GM19025 (cell line): ENCODE data around the gene GPN2.

ENCODE experiments used
- ATAC-seq: cut with Tn5 transposase; IDR thresholded peaks from one replicate; pipeline ENCODE4 v1.9.1; 2021; ENCODE audit warnings: mild to moderate bottlenecking, low read depth, moderate library complexity; ENCODE audit not compliant: unreplicated experiment

The GPN2 gene

DNA sequence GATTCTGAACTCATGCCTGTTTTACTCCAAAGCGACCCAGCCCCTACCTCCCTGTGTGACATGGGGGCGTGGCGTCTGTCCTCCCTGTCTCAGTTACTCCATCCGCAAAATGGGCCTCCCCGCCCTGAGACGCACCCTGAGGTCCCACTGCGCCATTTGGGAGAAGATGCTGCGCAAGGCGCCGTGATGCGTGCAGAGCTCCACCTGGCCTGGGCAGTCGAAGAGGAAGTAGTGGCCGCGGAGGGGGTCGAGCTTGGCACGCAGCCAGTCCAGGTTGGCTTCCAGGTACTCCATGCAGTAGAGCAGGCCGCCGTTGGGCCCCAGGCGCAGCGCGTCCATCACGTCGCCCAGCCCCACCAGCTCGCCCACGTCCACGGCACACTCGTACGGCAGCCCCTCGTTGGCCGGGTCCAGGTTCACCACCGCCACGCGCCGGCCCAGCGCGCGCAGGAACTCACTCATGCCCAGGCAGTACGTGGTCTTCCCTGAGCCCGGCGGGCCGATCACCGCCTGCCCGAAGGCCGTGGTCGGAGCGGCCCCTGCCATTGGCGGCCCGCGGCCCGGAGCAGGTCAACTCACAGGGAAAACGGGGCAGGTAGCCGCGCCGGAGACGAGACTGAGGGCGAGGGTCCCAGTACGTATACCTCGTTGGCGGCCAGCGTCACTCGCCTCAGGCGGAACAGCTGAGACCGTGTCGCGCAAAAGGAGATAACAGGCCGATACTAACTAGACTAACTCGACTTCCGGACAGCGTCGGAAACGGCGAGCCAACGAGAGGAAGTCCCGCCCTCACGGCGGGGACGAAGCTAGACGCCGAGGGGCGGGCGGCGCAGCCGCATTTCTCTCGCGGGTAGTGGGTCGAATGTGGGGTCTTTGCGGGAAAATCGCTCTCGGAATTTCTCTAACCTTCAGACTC, at the start of gene GPN2:
TSS of gene GPN2 (minus strand) at position 733 of the 916 bp plus-strand sequence. CDS start at position 546, 187 bp downstream.
- ATAC-seq, result peak; percentile 89

- no peak for ATAC-seq
These were observed 48.6 kb upstream of the GPN2 start for GRCh38 chr1:26938659-26939025.

DNA sequence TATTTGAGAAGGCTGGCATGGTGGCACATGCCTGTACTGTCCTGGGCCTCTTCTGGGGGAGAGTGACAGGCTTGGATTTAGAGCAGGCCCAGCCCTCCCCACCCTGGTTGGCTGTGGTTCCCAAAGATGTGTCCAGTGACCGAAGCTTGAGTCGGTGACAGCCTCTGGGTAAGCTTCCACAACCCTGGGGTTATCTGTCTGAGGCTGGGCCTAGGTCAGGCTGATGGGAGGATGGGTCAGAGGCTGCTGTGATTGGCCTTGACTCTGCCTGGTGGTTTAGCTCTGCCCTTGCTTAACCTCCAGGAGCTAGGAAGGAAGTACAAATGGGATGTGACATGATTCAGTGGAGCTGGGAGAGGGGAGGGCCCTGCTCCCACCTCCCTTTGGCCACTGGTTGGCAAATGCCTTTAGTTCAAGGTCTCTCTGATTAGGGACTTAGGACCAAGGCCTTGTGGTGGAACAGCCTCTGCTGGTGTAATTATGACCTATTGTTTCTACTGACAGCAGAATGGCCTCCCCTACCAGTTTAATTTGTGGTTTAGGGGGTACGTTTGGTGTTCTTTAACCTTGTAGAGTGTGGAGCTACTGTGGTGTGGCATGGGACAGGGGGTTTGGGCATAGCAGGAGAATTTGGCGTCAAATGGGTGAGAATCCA, 48.0 kb upstream of the GPN2 start:
- ATAC-seq, result no peak

DNA sequence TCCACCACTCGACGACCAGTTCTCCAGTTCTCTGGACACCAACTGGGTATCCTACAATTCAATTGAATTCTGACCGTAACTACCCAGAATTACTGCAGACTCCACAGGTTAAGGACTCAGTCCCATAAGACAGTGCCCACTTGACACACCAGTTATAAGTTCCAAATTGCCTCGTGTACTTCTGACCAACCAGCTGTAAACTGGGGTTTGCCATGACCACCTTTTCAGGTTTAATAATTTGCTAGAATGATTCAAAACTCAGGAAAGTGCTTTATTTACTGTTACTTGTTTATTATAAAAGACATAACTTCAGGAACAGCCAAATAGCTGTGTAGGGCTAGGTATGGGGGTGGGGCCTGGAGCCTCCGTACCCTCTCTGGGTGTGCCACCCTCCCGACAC, 46.7 kb upstream of the GPN2 start:
- no peak for ATAC-seq

DNA sequence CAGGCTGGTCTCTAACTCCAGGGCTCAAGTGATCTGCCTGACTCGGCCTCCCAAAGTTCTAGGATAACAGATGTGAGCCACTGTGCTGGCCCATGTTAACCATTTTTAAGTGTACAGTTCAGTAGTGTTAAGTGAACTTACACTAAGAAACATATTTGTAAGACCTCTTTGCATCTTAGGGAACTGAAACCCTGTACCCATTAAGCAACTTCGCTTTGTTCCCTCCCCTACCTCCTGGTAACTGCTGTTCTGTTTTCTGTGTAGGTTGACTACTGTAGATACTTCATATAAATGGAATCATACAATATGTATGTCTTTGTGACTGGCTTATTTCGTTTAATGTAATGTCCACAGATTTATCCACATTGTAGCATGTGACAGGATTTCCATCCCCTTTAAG, 42.4 kb upstream of the GPN2 start:
- no peak for ATAC-seq

GRCh38 chr1:26923711-26924110, 33.6 kb upstream of the GPN2 start:
- ATAC-seq, result no peak

DNA sequence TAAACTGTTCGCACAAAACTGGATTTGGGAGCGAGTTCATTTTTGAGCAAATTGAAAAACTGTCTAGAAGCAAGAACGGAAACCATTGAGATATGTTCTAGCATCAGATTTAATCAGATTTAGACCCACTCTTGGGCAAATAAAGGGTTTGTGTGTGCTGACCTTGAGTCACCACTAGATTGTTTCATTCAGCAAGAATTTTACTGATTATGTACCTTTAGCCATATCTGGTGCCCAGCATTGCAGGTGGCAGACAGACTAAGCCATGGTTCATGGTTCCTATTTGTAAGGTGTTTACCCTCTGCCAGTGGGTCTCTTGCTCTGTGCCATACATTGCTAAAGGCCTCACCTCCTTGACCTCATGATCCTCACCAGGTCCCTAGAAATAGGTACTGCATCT, 32.8 kb upstream of the GPN2 start:
- no peak for ATAC-seq

GRCh38 chr1:26922431-26922729, 32.3 kb upstream of the GPN2 start:
- ATAC-seq, result no peak

- ATAC-seq, result peak; percentile 98
These were observed 31.7 kb upstream of the GPN2 start, which contains the start of gene NUDC for GRCh38 chr1:26921540-26922430. NUDC (plus strand) TSS chr1:26921743; CDS start chr1:26921849, 106 bp downstream.

DNA sequence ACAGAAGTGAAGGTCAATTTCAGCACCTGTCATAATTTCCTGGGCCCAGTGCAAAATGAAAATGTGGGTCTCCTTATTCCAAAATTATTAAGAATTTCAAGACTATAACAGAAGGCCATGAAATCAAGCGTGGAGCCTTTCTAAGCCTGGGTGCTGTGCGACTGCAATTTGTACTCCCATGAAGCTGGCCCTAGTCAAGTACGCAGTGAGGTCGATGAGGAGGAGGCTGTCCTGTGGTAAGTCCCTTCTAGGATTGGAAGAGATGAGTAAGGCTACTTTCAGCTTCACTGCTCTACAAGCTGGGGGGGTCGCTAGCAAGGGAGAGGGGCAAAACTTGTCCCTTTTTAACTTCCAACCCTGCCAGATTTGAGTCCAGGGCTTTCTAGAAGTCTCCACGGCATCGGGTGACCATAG, 31.1 kb upstream of the GPN2 start:
- ATAC-seq, result peak; percentile 2

- no peak for ATAC-seq
These were observed 25.2 kb upstream of the GPN2 start for GRCh38 chr1:26915204-26915842.

- ATAC-seq, result no peak
These were observed 23.9 kb upstream of the GPN2 start, which contains the start of gene NR0B2 for GRCh38 chr1:26913754-26914619. NR0B2 (minus strand) TSS chr1:26913975; CDS start chr1:26913940, 35 bp downstream.

DNA sequence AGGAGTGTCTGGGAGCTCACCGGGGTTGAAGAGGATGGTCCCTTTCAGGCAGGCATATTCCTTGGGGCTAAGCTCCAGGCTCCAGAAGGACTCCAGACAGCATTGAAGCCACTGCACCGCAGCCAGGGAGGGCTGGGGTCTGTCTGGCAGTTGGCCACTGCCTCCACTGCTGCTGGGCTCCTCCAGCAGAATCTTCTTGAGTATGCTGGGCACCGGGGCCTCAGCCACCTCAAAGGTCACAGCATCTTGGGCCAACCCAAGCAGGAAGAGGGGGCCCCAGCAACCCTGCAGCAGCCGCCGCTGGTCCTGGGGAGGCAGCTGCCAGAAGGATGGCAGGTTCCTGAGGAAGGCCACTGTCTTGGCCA, 23.3 kb upstream of the GPN2 start:
- ATAC-seq, result no peak

GRCh38 chr1:26912147-26912490, 22.0 kb upstream of the GPN2 start:
- ATAC-seq, result no peak

DNA sequence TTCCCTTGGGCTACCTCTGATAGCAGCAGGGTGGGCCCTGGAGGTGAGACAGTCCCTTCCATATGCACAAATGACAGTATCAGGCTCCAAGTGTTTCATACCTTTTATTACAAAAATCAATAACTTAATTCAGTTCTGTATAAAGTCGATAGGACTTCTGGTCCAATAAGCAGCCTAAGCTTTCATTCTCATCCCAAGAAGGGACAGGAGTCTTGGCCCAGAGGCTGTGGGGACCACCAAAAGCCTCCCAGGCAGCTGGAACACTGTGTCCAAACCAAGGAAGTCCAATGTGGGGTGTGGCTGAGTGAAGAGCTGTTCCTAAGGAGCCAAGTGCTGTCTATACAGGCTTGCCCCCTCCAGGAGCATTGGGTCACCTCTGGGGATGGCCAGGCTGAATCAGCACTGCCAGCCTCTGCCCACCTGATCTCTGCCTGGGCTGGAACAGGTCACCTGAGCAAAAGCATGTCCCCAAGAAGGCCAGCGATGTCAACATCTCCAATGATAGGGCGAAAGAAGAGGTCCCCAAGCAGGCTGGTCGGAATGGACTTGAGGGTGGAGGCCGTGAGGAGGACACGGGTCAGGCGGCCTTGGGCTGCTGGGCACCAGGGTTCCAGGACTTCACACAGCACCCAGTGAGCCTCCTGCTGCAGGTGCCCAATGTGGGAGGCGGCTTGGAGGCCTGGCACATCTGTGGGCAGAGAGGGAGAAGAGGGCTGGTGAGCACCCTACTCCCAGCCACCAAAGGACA, 21.5 kb upstream of the GPN2 start:
- ATAC-seq, result no peak

DNA sequence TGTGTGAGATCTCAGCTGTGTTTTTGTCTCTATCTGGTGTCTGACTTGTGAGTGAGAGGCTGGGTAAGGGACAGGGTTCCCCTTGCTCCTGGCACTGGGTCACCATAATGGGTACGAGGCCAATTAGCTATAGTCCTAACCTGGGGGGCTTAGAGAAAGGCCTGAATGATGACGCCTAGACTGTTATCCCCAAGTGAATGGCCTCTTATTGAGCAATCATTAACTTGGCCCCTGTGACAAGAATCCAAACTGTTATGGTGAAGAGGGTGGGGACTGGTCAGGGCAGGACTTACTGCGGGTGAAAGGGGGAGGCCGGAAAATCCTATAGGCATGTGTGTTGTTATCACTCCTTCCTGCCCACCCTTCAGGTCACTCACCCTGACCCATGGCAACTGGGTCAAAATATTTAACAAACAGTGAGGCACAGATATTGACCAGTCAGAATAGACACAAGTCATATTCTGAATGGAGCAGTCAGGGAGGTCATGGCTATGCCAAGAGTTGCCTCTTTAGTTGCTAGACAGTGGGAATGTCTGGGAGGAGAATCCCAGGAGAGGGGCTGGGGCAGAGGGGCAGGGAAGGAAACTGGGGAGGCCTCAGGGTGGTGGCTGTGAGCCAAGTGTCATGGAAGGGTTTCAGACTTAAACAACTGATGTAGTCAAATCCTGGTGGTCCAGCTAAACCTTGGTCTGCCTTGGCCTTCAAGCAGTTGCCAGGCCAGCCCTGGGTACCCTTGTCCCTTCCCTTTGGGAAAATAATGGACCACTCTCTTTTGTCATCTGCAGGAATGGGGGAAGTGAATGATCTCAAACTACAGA, 20.5 kb upstream of the GPN2 start:
- ATAC-seq, result no peak

- no peak for ATAC-seq
These were observed 19.9 kb upstream of the GPN2 start for GRCh38 chr1:26909951-26910342.
